GM15510 (cell line): ENCODE measurements around the gene SLAMF1.

Experiments used
- POLR2A ChIP-seq: IDR thresholded peaks from 3 replicates; pipeline ENCODE4 v1.6.1; 2011; ENCODE audit warnings: borderline replicate concordance; ENCODE audit not compliant: insufficient read length; ENCODE audit errors: extremely low read depth

Gene SLAMF1

GRCh38 chr1:160622501-160623226 lies 24.2 kb downstream of the SLAMF1 start:
- TF ChIP-seq POLR2A = no peak

DNA sequence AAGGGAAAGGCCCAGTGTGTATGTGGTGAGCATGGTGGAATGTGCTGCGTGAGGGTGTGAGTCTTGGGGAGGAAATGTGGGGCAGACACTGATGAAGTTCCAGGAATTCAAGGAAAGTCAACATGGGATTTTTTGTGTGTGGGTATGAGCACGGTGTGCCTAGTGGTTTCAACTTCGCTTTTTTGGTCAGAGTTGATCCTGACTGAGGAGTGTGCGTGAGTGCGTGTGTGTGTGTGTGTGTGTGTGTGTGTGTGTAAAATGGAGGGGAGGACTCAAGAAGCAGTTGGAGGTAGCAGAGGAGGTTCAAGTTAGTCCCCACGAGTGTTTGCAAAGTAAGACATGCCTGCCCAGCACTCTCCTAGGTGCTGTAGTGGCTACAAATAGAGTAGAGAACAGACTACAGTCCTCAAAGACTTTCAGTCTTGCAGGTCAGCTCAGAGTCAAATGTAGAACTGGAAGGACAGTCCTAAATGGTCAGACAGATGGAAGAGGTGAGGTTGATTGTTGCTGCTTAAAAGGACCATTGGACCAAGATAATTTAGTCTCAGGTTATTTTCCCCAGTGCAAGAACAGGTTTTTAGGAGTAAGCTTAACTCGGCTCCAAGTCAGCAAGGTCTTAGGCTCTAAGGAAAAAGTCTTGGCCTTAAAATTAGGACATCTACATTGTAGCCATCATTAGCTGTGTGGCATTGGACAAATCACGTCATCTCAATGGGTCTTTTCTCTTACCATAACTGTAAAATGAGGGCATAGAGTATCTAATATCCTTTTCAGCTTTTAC lies 25.0 kb downstream of the SLAMF1 start:
- no peak for TF ChIP-seq POLR2A

DNA sequence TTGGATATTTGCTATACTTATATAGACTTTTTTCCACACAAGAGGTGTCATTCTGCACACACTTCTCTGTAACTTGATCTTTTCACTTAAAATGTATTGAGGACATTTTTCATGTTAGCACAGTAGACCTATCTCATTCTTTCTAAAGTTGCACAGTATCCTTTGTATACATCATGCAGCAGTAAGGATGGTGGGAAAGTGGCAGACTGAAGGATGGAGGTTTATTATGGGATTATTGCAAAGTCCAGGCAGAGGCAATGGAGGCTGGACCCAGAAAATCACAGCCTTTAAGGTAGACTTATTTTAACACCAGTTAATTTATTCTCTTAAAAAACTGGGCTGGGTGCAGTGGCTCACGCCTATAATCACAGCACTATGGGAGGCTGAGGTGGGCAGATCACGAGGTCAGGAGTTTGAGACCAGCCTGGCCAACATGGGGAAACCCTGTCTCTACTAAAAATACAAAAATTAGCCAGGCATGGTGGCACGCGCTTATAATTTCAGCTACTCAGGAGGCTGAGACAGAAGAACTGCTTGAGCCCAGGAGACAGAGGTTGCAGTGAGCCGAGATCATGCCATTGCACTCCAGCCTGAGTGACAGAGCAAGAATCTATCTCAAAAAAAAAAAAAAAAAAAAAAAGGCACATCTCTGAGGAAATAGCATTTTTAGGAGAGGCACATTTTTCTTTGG lies 25.8 kb downstream of the SLAMF1 start:
- no peak for TF ChIP-seq POLR2A

GRCh38 chr1:160619742-160620277 lies 27.0 kb downstream of the SLAMF1 start:
- no peak for TF ChIP-seq POLR2A

DNA sequence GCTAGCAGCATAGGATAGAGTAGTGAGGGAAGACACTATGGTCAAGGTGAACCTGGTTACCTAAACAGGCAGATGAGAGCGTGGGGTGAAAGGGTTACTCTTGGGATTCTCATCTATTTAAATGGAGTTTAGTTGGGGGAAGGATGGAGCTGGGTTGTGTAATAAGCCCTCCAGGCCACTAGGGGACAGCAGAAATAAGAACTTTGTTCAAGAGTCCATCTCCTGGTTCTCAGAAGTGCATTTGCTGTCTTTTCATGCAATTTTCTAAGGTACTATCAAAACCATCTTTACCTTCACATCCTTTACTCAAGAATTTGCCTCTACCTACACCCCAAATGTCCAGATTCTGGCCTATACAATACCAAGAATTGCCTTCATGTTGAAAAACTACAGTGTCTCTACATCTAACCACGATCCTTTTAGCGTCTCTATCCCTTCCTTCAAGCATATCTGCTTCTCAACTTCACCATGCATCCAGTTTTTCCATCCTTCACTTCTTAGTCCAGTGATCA lies 28.0 kb downstream of the SLAMF1 start:
- TF ChIP-seq POLR2A = no peak

GRCh38 chr1:160618327-160618726 lies 28.5 kb downstream of the SLAMF1 start:
- TF ChIP-seq POLR2A = no peak

DNA sequence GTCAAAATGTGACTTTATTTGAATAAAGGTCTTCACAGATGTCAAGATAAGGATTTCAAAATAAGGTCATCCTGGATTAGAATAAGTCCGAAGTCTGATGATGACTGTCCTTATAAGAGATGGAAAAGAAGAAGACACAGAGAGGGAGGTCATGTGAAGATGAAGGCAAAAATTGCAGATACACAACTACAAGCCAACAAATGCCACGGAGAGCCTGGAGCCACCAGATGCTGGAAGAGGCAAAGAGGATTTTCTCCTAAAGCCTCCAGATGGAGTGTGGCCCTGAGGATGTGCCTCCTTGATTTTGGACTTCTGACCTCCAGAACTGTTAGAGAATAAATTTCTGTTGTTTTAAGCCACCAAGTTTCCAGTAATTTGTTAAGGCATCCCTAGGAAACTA lies 31.2 kb downstream of the SLAMF1 start:
- no peak for TF ChIP-seq POLR2A

GRCh38 chr1:160614410-160614809 lies 32.4 kb downstream of the SLAMF1 start:
- no peak for TF ChIP-seq POLR2A

- TF ChIP-seq POLR2A = no peak
Observed at GRCh38 chr1:160612613-160613218, 34.1 kb downstream of the SLAMF1 start.

DNA sequence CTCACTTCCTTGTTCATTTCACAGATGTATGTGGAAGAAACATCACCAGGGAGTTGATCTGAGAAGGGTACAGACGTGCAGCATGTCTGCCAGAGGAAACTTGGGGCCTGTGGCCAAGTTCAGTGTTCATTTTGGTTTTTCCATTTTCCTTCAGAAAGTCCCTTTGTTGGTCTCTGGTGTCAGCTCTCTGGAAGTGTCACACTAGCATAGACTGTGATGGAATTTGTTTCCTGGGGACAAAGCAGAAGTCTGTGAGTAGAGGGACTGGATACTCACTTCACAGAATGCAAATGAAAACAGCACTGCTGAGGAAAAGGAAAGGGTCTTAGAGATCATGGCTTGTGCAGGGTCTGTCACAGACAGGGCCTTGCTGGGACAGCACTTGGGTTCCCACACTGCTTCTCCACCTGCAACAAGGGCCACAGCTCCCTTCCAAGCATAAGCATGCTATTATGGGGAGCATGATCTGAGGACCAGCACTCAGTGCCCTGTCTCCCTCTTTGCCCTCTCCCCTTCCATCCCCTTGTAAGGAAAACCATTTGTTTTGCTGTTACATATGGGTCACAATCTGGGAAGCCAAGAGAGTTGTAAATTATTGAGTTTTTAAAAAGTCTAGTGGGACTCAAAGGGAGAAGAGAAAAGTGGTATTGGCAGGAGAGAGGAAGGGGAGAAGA lies 36.1 kb downstream of the SLAMF1 start:
- TF ChIP-seq POLR2A = no peak

GRCh38 chr1:160608941-160609340 lies 37.9 kb downstream of the SLAMF1 start:
- no peak for TF ChIP-seq POLR2A

GRCh38 chr1:160608514-160608913 lies 38.3 kb downstream of the SLAMF1 start:
- TF ChIP-seq POLR2A = peak; percentile 29

GRCh38 chr1:160608057-160608456 lies 38.8 kb downstream of the SLAMF1 start:
- TF ChIP-seq POLR2A = peak; percentile 30

- no peak for TF ChIP-seq POLR2A
Observed at GRCh38 chr1:160607672-160608032, 39.2 kb downstream of the SLAMF1 start.

GRCh38 chr1:160607011-160607671 lies 39.7 kb downstream of the SLAMF1 start:
- no peak for TF ChIP-seq POLR2A

- TF ChIP-seq POLR2A = no peak
Observed at GRCh38 chr1:160606611-160607010, 40.2 kb downstream of the SLAMF1 start.
